Mononuclear cell (primary cell): Measurements from ENCODE around the gene SEC61A1. TPM values are rescaled to one million over a fixed set of nuclear protein-coding genes. Genes with fewer than 3 reads are reported as not detected.

Experiments
- H3K27me3 ChIP-seq: 2 replicates; pipeline ENCODE4 v1.6.0; 2011; ENCODE audit warnings: low read length, control low read depth; ENCODE audit not compliant: insufficient read depth
- H3K4me1 ChIP-seq: 2 replicates; pipeline ENCODE4 v1.5.1; 2011; ENCODE audit warnings: mild to moderate bottlenecking, low read length, control low read depth; ENCODE audit not compliant: insufficient read depth
- H3K4me3 ChIP-seq: 2 replicates; pipeline ENCODE4 v1.5.1; 2011; ENCODE audit warnings: mild to moderate bottlenecking, low read length, moderate library complexity
- H3K9me3 ChIP-seq: 2 replicates; pipeline ENCODE4 v1.5.1; 2011; ENCODE audit warnings: low read depth, mild to moderate bottlenecking, control low read depth, low read length
- total RNA-seq: library from RNA; depleted of rRNA; stranded (reverse); fragments of >200 nt; gene quantifications from one replicate; pipeline ENCODE4 v1.2.3, GENCODE V29; 2012

Gene SEC61A1
- total RNA-seq, 1 donor = 68.8 TPM

- no peak overlapping the region for H3K4me3 ChIP-seq
- peaks cover 8% of the 10 kb centered on the region for H3K4me1 ChIP-seq
- no peaks in the 10 kb centered on the region for H3K27me3 ChIP-seq
- no peaks in the 10 kb centered on the region for H3K9me3 ChIP-seq
Observed at GRCh38 chr3:128069271-128069670, 17.0 kb downstream of the SEC61A1 start.

- peaks cover 21% of the 10 kb centered on the region for H3K4me1 ChIP-seq
- H3K27me3 ChIP-seq = no peaks in the 10 kb centered on the region
- no peaks in the 10 kb centered on the region for H3K9me3 ChIP-seq
- no peak overlapping the region for H3K4me3 ChIP-seq
Observed at GRCh38 chr3:128070898-128071591, 18.8 kb downstream of the SEC61A1 start.

DNA sequence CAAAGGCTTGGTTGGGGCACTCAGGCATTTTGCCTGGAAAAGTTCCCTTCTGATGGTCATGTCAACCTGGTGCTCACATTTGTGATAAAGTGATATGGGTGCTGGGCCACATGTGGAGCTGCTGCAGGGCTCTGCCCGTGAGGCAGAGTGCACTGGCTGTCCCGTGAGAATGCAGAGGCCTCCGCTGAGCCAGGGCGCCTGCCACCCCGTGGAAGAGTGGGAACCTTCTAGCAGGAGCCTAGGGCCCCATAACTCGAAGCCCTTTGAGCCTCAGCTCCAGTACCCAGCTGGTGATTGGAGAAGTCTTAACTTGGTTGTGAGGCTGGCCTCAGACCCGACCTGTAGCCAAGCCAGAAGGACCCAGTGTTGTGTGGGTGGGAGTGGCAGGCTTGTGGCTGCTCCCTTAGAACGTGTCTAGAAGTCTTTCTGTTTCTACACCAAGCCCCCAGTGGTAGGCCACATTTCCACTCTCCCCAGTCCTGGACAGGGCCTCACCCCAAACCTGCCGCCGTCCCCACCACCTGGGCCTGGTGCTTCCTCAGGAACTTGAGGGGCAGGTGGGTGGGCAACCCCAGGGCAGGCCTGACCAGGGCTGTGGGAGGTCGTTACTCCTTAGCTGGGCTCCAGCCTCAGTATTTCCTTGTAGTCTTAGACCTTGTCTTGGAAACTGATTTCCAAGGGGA is 19.7 kb downstream of the SEC61A1 start:
- no peaks in the 10 kb centered on the region for H3K27me3 ChIP-seq
- peaks cover 28% of the 10 kb centered on the region for H3K4me1 ChIP-seq
- H3K9me3 ChIP-seq = no peaks in the 10 kb centered on the region
- no peak overlapping the region for H3K4me3 ChIP-seq

- Histone ChIP-seq H3K4me3 (no peak overlapping the region), H3K4me1 (peaks cover 33% of the 10 kb centered on the region), H3K27me3 (no peaks in the 10 kb centered on the region), H3K9me3 (no peaks in the 10 kb centered on the region)
Observed at GRCh38 chr3:128072454-128073184, 20.4 kb downstream of the SEC61A1 start.

DNA sequence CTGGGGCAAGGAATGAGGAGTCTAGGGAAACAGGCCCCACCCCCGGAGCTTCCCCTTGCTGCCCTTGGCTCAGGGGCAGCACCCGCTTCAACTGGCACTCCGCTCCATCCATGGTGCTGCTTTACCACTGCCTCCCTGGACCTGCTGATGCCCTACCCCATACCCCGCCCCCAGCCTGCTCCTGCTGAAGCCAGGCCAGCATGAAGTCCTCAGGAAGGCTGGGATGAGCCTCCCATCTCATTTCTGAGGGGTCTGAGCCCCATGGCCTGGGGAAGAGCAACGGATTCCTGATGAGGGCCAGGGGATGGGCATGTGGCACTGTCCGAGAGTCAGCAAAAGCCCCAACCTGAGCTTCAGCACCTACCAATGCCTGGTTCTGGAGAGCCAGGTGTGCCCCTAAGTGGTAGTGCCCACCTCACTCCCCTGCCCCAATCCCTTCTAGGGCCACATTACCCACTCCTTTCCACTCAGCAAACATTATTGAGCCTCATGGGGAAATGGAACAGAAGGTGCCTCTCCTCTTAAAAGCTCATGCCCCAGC is 21.0 kb downstream of the SEC61A1 start:
- H3K4me1 ChIP-seq = peaks cover 34% of the 10 kb centered on the region
- H3K4me3 ChIP-seq = no peak overlapping the region
- no peaks in the 10 kb centered on the region for H3K27me3 ChIP-seq
- H3K9me3 ChIP-seq = no peaks in the 10 kb centered on the region

GRCh38 chr3:128073807-128074206 is 21.6 kb downstream of the SEC61A1 start:
- Histone ChIP-seq H3K27me3 (no peaks in the 10 kb centered on the region), H3K9me3 (no peaks in the 10 kb centered on the region), H3K4me1 (peaks cover 34% of the 10 kb centered on the region), H3K4me3 (no peak overlapping the region)

- H3K4me1 ChIP-seq = peaks cover 34% of the 10 kb centered on the region
- no peaks in the 10 kb centered on the region for H3K9me3 ChIP-seq
- H3K4me3 ChIP-seq = no peak overlapping the region
- no peaks in the 10 kb centered on the region for H3K27me3 ChIP-seq
Observed at GRCh38 chr3:128074851-128075521, 22.7 kb downstream of the SEC61A1 start.

DNA sequence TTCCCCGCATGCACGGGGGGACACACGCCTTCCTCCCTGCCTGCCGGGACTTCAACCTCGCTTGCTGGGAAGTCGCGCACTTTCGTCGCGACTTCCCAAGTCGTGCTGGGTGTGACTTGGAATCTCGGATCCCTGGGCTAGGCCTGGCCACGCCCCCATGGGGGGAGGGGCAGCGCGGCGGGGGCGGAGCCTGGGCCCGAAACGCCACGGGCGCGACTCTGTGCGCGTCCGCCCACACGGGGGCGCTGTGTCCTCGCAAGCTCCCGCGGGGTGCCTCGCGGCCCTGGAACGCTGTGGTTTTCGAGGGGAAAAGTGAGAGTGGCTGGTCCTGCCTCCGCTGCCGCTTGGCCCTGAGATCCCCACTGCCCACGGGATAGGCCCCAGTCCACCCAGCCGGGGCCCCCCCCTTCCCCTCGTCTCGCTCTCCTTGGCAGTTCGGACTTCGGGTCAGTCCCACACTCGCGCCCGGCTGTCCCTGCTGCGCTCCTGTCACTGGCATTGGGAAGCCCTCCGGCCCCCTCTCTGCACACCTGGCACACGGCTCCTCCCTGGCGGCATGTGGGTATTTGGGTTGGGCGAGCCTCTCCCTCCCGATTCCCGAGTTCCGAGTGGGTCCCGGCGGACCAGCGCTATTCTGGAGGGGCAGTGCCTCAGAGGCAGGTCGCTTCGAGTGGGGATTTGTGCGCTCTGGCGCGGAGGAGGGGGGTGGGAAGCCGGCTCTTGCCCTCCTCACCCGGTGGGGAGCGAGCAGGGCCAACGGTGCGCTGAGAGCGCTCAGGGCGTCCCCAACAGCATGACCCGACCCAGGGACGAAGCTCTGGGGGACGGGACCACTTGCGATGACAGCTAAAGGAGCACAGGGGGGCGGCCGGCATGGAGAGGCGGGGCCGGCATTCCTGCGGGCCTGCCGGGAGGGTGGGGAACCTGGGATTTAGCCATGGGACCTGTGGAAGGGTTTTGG is 23.6 kb downstream of the SEC61A1 start:
- Histone ChIP-seq H3K9me3 (no peaks in the 10 kb centered on the region), H3K4me3 (peak overlapping the region; percentile 43), H3K4me1 (peaks cover 34% of the 10 kb centered on the region), H3K27me3 (no peaks in the 10 kb centered on the region)

- Histone ChIP-seq H3K4me3 (peak overlapping the region; percentile 43), H3K9me3 (no peaks in the 10 kb centered on the region), H3K27me3 (no peaks in the 10 kb centered on the region), H3K4me1 (peaks cover 34% of the 10 kb centered on the region)
Observed at GRCh38 chr3:128076483-128077201, 24.4 kb downstream of the SEC61A1 start.

DNA sequence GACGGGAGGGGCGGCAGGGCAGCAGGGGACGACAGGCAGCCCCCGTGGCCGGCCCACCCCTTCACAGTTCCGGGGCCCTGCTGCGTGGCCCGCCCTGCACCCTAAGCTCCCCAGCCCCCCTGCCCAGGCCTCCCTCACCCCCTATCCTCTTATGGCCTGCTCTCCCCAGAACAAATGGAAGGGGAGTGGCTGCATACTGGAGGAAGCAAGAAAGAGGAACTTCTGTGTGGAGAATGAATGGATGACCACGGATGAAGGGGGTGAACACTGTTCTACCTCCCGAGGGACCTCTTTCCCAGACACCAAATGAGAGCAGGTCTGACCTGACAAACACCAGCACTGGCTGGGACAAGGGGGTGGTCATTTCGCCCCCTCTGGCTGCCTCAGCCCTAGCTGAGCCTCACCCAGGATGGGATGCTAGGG is 25.0 kb downstream of the SEC61A1 start:
- Histone ChIP-seq H3K4me3 (peak overlapping the region; percentile 43), H3K27me3 (no peaks in the 10 kb centered on the region), H3K9me3 (no peaks in the 10 kb centered on the region), H3K4me1 (peaks cover 34% of the 10 kb centered on the region)

- Histone ChIP-seq H3K27me3 (no peaks in the 10 kb centered on the region), H3K4me3 (no peak overlapping the region), H3K4me1 (peaks cover 34% of the 10 kb centered on the region), H3K9me3 (no peaks in the 10 kb centered on the region)
Observed at GRCh38 chr3:128077665-128078064, 25.4 kb downstream of the SEC61A1 start.

DNA sequence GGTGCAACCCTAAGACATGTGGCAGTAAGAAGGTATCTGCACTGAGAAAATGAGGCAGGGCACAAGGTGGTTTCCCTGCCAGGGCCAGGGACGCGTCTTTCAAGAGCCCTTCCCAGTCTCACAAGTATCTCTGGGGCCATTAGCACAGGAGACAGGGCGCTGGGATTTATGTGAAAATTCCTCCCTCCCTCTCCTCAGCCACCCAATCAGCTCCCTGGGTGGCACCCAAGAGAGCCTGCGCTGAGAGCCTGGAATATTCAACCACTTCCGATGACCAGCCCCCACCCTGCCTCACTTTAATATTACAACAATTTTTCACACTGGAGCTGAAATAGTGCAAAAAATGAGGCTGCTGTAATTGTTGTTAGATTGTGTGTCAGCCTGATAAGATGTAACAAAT is 26.1 kb downstream of the SEC61A1 start:
- H3K27me3 ChIP-seq = no peaks in the 10 kb centered on the region

GRCh38 chr3:128078875-128079274 is 26.6 kb downstream of the SEC61A1 start:
- peaks cover 27% of the 10 kb centered on the region for H3K4me1 ChIP-seq
- no peaks in the 10 kb centered on the region for H3K27me3 ChIP-seq
- no peak overlapping the region for H3K4me3 ChIP-seq
- H3K9me3 ChIP-seq = no peaks in the 10 kb centered on the region

More for the DNA sequence above, 26.1 kb downstream of the SEC61A1 start:
- Histone ChIP-seq H3K4me1 (peaks cover 32% of the 10 kb centered on the region), H3K4me3 (no peak overlapping the region), H3K9me3 (no peaks in the 10 kb centered on the region)
